Loucy (cell line): ENCODE results near the gene FANCF.

Source experiments
- CTCF ChIP-seq: fragments of 200-600 bp; sonication (generic); conservative IDR thresholded peaks from 2 replicates; pipeline ENCODE4 v1.5.1; 2014; ENCODE audit warnings: mild to moderate bottlenecking, antibody characterized with exemption, low read length
- EZH2phosphoT487 ChIP-seq: fragments of 200-600 bp; IDR thresholded peaks from 2 replicates; pipeline ENCODE4 v1.6.1; 2018; ENCODE audit warnings: antibody characterized with exemption, mild to moderate bottlenecking, moderate library complexity, borderline replicate concordance

GRCh38 chr11:22626573-22627239, 1.1 kb upstream of the FANCF start:
- TF ChIP-seq CTCF: no peak
- no peak for TF ChIP-seq EZH2phosphoT487
